Loucy (cell line): Measurements from ENCODE around the gene RALGPS1.

Source experiments
- H2AFZ ChIP-seq: fragments of 200-600 bp; sonication (generic); 2 replicates; pipeline ENCODE4 v1.6.0; 2016; ENCODE audit warnings: antibody characterized with exemption, mild to moderate bottlenecking, low read length, moderate library complexity
- H3F3A ChIP-seq: fragments of 200-600 bp; 2 replicates; pipeline ENCODE4 v1.6.0; 2016; ENCODE audit warnings: antibody characterized with exemption, low read depth, mild to moderate bottlenecking
- H3K27me3 ChIP-seq: fragments of 200-600 bp; sonication (generic); 2 replicates; pipeline ENCODE4 v1.6.1; 2014; ENCODE audit warnings: low read length, mild to moderate bottlenecking; ENCODE audit not compliant: insufficient read depth, poor library complexity, severe bottlenecking
- H3K36me3 ChIP-seq: fragments of 200-600 bp; sonication (generic); 2 replicates; pipeline ENCODE4 v1.6.1; 2016; ENCODE audit warnings: low read length; ENCODE audit not compliant: insufficient read depth
- H3K4me1 ChIP-seq: fragments of 200-600 bp; sonication (generic); 2 replicates; pipeline ENCODE4 v1.5.1; 2014; ENCODE audit warnings: low read length, mild to moderate bottlenecking; ENCODE audit not compliant: insufficient read depth, poor library complexity, severe bottlenecking
- H3K4me2 ChIP-seq: fragments of 200-600 bp; sonication (generic); 2 replicates; pipeline ENCODE4 v1.6.0; 2014; ENCODE audit warnings: antibody characterized with exemption, low read length, low read depth, mild to moderate bottlenecking; ENCODE audit not compliant: poor library complexity, severe bottlenecking
- H3K4me3 ChIP-seq: fragments of 200-600 bp; sonication (generic); 2 replicates; pipeline ENCODE4 v1.5.1; 2014; ENCODE audit warnings: low read length, mild to moderate bottlenecking, mixed read lengths; ENCODE audit not compliant: poor library complexity, severe bottlenecking
- H3K79me2 ChIP-seq: fragments of 200-600 bp; sonication (generic); 2 replicates; pipeline ENCODE4 v1.6.1; 2014; ENCODE audit warnings: low read length; ENCODE audit not compliant: insufficient read depth
- H3K9ac ChIP-seq: fragments of 200-600 bp; sonication (generic); 2 replicates; pipeline ENCODE4 v1.6.0; 2014; ENCODE audit warnings: mild to moderate bottlenecking, low read depth, low read length, moderate library complexity; ENCODE audit not compliant: poor library complexity, severe bottlenecking
- H3K9me2 ChIP-seq: fragments of 200-600 bp; sonication (generic); replicated peaks from 2 replicates; pipeline ENCODE4 v1.6.1; 2016; ENCODE audit warnings: low read depth, low read length, mixed read lengths
- H3K9me3 ChIP-seq: fragments of 200-600 bp; sonication (generic); 2 replicates; pipeline ENCODE4 v1.6.1; 2014; ENCODE audit warnings: mild to moderate bottlenecking, antibody characterized with exemption, low read length, low read depth; ENCODE audit not compliant: insufficient read depth
- H4K20me1 ChIP-seq: fragments of 200-600 bp; sonication (generic); 2 replicates; pipeline ENCODE4 v1.6.0; 2014; ENCODE audit warnings: antibody characterized with exemption, low read length, mild to moderate bottlenecking; ENCODE audit not compliant: insufficient read depth, poor library complexity, severe bottlenecking
- EZH2phosphoT487 ChIP-seq: fragments of 200-600 bp; IDR thresholded peaks from 2 replicates; pipeline ENCODE4 v1.6.1; 2018; ENCODE audit warnings: antibody characterized with exemption, mild to moderate bottlenecking, moderate library complexity, borderline replicate concordance
- TF ChIP-seq, protein P1 (sequence below): fragments of 200-600 bp; sonication (generic); conservative IDR thresholded peaks from 2 replicates; pipeline ENCODE4 v1.5.1; 2014; ENCODE audit warnings: mild to moderate bottlenecking, antibody characterized with exemption, low read length

RALGPS1 gene

DNA sequence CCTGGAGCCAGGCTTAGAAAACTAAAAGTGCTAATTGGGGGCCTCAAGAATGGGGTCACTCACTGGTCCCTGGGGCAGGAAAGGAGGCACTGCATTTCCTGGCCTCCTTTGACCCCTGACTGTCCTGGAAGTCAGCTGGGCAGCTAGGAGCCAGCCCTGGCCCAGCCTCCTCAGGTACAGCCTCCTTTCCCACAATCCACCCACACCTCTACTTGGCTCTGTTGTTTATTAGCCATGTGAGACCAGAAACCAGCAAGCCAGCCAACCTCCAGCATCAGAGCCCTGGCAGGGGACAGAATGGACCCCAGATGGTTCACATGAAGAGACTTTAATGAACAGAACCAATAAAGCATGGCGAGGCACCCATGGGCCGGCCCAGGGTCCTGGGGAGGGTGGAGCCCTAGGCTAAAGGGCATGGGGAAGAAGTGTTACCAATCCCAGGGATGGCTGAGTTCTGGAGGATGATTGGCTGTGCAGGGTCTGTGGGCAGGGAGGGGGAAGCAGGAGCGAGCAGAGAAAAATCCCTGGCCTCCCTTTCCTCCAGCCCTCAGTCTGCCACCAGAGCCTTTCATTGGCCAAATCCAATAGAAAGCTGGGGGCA, 263.2 kb downstream of the RALGPS1 start:
- H3K79me2 ChIP-seq, result no peaks in the 10 kb centered on the region
- no peak overlapping the region for H3K9ac ChIP-seq
- no peaks in the 10 kb centered on the region for H4K20me1 ChIP-seq
- H3K9me2 ChIP-seq, result no peaks in the 10 kb centered on the region
- no peaks in the 10 kb centered on the region for H3K27me3 ChIP-seq
- no peaks in the 10 kb centered on the region for H3K9me3 ChIP-seq
- no peak overlapping the region for H2AFZ ChIP-seq
- TF ChIP-seq EZH2phosphoT487, result no peak
- TF ChIP-seq, protein P1, sequence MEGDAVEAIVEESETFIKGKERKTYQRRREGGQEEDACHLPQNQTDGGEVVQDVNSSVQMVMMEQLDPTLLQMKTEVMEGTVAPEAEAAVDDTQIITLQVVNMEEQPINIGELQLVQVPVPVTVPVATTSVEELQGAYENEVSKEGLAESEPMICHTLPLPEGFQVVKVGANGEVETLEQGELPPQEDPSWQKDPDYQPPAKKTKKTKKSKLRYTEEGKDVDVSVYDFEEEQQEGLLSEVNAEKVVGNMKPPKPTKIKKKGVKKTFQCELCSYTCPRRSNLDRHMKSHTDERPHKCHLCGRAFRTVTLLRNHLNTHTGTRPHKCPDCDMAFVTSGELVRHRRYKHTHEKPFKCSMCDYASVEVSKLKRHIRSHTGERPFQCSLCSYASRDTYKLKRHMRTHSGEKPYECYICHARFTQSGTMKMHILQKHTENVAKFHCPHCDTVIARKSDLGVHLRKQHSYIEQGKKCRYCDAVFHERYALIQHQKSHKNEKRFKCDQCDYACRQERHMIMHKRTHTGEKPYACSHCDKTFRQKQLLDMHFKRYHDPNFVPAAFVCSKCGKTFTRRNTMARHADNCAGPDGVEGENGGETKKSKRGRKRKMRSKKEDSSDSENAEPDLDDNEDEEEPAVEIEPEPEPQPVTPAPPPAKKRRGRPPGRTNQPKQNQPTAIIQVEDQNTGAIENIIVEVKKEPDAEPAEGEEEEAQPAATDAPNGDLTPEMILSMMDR, result no peak
- no peaks in the 10 kb centered on the region; the same call in 1 of the 2 replicates for H3F3A ChIP-seq
- H3K4me3 ChIP-seq, result no peak overlapping the region
- no peak overlapping the region for H3K4me2 ChIP-seq
- H3K4me1 ChIP-seq, result peaks cover 21% of the 10 kb centered on the region
- no peaks in the 10 kb centered on the region for H3K36me3 ChIP-seq

DNA sequence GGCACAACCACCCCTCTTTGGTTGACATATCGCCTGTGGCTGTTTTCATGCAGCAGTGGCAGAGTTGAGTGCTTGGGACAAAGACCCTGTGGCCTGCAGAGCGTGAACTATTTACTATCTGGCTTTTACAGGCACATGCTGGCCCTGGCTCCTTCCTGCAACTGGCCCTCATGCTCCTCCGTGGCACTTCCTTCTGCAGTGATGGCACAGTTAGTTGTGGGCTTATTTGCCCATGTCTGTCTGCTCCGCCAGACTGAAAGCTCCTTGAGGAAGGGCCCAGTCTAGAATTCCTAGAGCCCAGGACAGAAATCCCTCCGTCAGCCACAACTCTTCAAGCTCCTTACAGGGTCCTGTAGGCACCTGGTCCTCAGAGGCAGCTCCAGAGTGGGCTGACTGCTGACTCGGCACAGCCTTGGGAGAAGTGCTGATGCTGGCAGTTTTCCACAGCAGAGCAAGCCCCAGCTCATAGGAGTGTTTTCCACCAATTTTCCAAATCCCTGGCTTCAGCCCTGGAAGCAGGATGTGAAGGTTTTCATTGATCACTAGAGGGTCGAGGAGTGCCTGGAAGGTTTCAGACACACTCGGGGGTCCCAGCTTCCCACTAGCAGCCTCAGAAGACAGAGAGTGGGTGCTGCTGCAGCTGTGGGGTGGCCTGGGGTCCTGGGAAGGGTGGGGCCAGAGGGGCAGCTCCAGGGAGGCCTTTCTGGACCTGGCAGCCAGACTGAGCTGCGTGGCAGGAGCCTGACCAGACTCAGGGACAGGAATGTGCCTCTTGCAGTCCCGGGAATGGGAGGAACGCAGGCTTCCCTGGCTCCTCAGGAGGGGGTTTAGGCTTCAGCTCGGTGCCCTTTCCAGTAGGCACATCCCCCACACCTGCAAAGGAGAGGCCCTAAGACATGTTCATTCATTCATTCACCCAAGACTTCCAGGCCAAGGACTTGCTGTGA, 264.4 kb downstream of the RALGPS1 start:
- no peak overlapping the region for H3K4me3 ChIP-seq
- H3K27me3 ChIP-seq, result no peaks in the 10 kb centered on the region
- no peak overlapping the region for H3K9ac ChIP-seq
- no peaks in the 10 kb centered on the region; the same call in 1 of the 2 replicates for H3F3A ChIP-seq
- no peak overlapping the region for H3K4me2 ChIP-seq
- no peaks in the 10 kb centered on the region for H3K9me3 ChIP-seq
- no peaks in the 10 kb centered on the region for H3K9me2 ChIP-seq
- TF ChIP-seq, protein P1, result no peak
- TF ChIP-seq EZH2phosphoT487, result no peak
- no peak overlapping the region for H2AFZ ChIP-seq
- H3K4me1 ChIP-seq, result peaks cover 21% of the 10 kb centered on the region
- no peaks in the 10 kb centered on the region for H3K36me3 ChIP-seq
- no peaks in the 10 kb centered on the region for H4K20me1 ChIP-seq
- no peaks in the 10 kb centered on the region for H3K79me2 ChIP-seq

DNA sequence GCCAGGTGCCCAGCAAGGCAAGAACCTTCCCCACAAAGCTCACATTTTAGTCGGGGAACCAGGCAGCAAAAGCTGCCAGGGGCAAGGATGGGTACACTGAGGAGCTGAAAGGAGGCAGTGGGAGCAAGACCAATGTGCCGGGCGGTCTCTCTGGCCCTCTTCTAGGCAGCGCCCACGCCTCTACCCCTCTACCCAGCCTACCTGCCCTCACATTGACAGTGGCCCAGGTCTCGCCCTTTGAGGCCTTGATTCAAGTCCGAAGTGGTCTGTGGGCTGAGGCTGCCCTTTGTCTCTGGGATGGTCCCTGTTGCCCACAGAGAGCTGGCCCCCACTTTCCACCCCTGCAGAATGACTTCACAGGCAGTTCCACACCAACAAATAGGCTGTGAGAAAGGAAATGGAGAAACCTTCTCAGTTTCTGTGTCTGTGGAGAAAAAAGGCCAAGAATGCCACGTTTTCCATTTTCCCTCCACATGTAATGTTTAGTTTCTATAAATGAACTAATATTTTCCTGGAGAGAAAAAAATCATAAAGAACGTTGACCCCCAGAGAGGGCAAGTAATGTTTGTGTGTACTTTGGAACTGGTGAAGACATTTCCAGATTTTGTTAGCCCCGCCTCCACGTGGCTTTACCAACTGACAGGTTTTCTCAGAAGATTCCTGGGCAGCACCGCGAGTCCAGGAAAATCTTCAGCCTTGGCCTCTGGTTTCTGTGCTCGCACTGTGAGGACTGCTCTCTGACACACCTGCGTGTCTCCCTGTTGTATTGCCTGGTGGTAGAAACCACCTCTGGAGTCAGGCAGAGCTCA, 265.3 kb downstream of the RALGPS1 start:
- TF ChIP-seq, protein P1, result no peak
- TF ChIP-seq EZH2phosphoT487, result no peak
- no peak overlapping the region for H3K4me3 ChIP-seq
- peaks cover 21% of the 10 kb centered on the region for H3K4me1 ChIP-seq
- H3K4me2 ChIP-seq, result no peak overlapping the region
- no peak overlapping the region for H3K9ac ChIP-seq
- no peak overlapping the region for H2AFZ ChIP-seq
- H4K20me1 ChIP-seq, result no peaks in the 10 kb centered on the region
- H3K36me3 ChIP-seq, result no peaks in the 10 kb centered on the region
- no peaks in the 10 kb centered on the region for H3K27me3 ChIP-seq
- no peaks in the 10 kb centered on the region; the same call in 1 of the 2 replicates for H3F3A ChIP-seq
- H3K9me2 ChIP-seq, result no peaks in the 10 kb centered on the region
- no peaks in the 10 kb centered on the region for H3K79me2 ChIP-seq
- no peaks in the 10 kb centered on the region for H3K9me3 ChIP-seq
